Activated CD4-positive, alpha-beta T cell treated with anti-CD3 and anti-CD28 coated beads, Interleukin-2, Interleukin-4, amounts not matched to agents 100 ng/mL and 50 ng/mL, durations not matched to agents 16 hours and 8 hours (primary cell): ENCODE results near the gene CEBPA.

ENCODE experiments used
- DNase-seq: peaks from one replicate; pipeline ENCODE4 v3.0.0-alpha.2; 2020; ENCODE audit warnings: low spot score

CEBPA gene

DNA sequence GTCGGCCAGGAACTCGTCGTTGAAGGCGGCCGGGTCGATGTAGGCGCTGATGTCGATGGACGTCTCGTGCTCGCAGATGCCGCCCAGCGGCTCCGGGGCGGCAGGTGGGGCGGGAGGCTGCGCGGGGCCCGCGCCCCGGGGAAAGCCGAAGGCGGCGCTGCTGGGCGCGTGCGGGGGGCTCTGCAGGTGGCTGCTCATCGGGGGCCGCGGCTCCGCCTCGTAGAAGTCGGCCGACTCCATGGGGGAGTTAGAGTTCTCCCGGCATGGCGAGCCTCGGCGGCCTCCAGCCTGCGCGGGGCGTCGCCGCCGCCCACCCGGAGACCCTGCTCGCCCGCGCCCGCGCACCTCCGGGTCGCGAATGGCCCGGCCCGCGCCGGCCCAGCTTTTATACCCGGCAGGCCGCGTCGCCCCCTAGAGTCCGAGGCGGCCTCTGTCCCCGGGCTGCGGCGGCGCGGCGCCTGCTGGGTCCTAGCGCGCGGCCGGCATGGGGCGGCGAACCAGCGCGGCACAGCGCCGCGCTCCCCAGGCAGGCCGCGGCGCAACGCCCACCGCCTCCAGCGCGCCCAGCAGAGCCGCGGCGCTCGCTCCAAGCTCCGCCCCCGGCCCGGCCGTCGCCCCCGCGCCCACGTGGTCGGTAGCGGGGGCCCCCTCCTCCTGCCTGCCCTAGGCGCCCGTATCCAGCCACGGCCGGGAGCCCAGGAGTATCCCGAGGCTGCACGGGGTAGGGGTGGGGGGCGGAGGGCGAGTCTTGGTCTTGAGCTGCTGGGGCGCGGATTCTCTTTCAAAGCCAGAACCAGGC lies at the start of gene CEBPA:
Gene CEBPA, minus strand, starts transcription at position 360 of the 799 bp plus-strand sequence. Its CDS starts 120 bp downstream, at position 240.
- DNase-seq, result peak; percentile 53

DNA sequence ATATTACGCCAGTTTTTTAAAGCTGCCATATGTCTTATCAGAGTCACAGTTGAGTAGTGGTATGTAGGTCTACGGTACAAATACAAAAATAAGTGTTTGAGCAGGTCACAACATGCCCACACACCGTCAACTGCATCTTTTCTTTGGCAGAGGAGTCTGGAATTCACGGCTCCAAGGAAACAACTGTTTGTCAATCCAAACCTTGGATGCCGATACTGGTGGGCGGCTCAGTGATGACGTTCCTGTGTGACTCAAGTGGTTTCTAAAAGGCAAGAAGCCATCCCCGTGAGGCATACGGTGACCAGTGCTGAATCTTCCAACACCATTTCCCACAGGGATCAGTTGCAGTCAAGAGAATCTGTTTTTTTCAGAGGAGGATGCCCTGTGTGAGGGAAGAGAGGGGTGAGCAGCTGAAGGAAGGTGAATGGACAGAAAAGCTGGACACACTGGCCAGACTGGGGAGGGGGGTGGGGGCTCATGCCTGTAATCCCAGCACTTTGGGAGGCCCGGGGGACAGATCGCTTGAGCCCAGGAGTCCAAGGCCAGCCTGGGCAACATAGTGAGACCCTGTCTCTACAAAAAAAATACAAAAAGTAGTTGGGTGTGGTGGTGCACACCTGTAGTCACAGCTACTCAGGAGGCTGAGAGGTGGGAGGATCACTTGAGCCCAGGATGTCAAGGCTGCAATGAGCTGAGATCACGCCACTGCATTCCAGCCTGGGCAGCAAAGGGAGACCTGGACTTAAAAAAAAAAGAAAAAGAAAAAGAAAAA lies 48.4 kb upstream of the CEBPA start:
- DNase-seq, result no peak

DNA sequence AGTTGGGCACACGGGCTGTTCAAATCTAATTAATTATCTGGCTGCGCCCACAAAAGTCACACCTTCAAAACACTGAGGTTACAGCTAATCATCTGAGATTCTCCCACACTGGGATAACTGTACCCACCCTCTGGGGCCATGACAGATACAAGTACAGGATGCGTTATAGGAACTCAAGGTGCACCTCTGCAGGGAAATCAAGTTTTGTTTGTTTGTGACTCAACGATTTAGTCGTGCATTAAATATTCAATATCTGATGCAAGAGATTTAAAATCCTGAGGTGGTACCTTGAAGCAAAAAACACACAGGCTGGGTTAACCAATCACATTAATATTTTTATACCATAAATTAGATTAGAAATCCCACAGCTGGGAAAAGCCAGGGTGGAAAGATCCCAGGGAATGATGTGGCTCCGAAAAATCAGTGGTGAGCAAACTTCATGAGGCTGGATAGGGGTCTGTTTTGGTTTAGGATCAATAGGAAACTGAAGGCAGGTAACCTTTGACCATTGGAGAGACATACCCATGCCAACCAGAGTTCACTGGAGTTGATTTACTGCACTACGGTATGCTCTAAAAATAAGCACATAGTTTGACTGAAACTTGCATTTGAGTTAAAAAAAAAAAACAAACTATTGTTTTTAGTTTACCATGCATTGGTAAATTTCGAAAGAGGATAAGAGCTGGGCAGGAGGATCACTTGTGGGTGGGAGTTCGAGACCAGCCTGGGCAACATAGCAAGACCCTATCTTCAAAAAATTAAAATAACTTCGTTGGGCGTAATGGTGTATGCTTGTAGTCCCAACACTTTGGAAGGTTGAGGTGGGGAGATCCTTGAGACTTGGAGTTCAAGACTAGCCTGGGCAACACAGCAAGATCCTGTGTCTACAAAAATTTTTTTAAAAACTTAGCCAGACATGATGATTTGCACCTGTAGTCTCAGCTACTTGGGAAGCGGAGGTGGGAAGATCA lies 47.3 kb upstream of the CEBPA start:
- DNase-seq, result no peak

DNA sequence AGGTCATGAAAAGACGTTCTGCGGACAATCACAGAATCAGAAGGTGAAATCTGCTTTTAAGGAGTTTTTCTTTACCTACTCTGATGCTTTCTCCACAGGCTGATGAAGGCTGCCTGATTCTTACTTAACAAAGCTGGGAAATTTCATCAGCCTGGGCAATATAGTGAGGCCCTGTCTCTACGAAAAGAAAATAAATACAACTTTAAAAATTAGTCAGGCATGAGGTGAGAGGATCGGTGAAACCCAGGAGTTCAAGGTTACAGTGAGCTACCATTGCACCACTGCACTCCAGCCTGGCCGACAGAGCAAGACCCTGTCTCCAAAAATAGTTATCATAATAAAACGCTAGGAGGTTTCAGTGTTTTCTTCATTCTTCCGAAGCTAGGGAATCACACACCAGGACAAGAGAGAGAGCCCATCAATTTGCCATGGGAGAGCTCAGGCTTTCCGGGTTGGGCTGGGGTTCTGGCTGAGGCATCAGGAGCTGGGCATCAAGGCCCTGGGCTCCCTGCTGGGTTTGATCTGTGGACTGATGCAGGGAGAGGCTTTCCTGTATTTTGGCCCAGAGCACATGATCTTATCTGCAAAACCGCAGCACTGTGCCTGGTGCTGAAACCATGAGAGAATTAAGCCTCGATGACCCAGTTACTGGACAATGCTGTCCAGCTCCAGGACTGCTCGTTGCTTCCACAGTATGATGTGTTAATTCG lies 46.1 kb upstream of the CEBPA start:
- DNase-seq, result no peak

DNA sequence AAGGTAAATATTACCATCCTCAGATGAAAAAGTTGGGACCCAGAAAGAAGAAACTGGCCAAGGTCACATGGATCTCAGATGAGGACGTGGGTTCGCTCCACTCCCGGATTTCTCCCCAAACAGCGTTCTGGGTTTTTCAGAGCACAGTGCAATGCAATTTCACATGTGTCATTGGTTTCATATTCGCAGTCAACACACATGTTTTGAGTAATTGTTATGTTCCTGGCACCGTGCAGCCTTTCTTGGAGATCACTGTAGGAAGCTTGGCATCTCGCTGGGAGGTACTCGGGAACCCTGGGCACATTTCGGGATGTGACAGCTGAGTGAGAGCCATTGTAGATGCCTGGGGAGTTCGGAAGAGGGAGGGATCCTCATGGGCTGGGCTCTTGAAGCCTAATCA lies 45.0 kb upstream of the CEBPA start:
- no peak for DNase-seq

DNA sequence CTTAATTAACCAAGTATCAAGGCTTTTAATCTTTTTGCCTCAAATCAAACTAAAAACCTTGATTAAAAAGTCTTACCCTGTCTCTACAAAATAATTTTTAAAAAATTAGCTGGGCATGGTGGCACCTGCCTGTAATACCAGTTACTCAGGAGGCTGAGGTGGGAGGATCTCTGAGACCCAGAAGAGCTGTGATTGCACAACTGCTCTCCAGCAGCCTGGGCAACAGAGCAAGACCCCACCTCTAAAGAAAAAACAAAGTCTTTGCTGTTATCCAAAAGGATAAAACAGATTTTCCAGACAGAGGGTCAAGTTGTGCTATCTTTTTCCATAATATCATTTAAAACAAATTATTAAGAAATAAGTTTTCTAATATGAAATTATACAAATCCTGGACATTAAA lies 44.3 kb upstream of the CEBPA start:
- no peak for DNase-seq

DNA sequence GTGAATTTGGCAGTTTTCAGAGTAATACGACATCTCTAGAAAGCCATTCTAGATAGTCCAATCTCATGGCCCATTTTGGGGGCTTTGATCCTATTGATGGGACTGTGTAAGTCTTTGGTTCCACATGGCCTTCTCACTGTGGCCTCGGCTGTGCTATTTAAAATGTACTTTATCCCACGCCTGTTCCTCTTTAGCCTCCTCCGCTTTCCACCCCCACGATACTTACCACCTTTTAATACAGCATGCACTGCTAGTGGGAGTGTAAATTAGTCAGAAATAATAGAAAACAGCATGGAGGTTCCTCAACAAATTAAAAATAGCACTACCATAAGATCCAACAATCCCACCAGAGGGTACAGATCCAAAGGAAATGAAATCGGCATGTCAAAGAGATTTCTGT lies 42.8 kb upstream of the CEBPA start:
- no peak for DNase-seq

DNA sequence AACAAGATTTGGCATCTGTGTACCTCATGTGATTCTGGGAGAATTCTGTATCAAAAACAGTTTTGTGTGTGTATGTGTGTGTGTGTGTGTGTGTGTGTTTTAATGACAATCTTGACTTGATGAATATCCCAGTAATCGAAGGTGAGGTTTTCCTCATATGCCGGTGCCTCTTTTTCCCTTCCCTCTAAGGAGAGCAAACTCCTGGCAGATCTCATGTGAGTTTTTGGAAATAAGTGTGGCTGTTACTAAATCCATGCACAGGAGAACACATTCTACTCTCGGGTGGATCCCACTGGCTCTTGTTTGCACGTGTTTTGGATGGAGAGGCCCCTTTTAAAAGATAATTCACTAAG lies 42.2 kb upstream of the CEBPA start:
- no peak for DNase-seq

DNA sequence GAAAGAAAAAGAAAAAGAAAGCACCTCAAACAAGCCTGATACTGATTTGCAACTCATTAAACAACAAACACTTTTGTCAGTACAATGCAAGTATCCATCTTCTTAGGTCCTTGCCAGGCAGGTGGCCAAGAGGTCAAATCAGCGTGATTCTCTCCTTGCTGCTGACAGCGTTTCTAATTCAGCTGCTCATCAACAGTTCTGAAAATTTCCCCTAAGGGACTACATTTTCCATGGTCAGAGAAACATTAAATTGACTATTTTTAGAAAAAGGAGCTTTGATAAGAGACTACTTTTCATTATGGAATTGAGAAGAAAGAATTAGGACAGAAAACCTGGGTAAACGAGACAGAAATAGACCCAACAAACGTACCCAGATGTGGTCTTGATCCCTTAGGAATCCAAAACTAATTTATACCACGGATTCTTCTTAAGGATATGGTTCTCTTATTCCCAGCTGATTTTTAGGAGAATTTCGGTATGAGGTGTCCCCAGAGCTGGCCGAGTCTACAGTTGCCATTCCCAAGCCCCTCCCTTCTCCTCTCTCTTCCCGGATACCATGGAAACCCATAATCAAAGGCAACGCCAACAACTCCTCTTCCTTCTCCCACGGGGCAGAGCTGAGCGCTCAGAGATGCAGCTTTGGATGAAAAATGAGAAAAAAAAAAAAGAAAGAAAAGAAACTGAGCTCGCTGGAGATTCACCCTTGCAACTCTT lies 41.7 kb upstream of the CEBPA start:
- no peak for DNase-seq

DNA sequence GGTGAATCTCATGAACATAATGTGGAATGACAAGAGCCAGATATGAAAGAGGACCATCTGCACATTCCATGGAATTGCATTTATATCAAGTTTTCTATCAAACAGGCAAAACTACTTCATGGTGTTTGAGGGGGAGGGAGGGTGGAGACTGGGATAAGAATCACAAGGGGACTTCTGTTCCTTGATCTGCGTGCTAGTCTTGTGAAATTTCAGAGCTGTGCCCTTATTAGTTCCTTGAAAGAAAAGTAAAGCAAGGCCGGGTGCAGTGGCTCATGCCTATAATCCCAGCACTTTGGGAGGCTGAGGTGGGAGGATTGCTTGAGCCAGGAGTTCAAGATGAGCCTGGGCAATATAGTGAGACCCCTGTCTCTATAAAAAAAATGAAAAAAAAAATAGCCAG lies 41.0 kb upstream of the CEBPA start:
- DNase-seq, result no peak

DNA sequence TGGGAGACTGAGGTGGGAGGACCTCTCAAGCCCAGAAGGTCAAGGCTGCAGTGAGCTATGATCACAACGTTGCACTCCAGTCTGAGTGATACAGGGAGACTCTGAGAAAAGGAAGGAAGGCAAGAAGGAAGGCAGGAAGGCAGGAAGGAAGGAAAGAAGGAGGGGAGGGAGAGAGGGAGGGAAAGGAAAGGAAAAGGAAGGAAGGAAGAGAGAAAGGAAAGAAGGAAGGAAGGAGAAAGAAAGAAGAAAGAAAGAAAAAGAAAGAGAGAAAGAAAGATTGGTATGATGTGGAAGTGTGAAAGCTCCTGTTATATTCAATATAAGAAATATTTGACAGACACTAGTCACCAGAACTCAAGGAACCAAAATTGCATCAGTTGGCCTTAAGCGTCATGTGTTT lies 38.7 kb upstream of the CEBPA start:
- no peak for DNase-seq

DNA sequence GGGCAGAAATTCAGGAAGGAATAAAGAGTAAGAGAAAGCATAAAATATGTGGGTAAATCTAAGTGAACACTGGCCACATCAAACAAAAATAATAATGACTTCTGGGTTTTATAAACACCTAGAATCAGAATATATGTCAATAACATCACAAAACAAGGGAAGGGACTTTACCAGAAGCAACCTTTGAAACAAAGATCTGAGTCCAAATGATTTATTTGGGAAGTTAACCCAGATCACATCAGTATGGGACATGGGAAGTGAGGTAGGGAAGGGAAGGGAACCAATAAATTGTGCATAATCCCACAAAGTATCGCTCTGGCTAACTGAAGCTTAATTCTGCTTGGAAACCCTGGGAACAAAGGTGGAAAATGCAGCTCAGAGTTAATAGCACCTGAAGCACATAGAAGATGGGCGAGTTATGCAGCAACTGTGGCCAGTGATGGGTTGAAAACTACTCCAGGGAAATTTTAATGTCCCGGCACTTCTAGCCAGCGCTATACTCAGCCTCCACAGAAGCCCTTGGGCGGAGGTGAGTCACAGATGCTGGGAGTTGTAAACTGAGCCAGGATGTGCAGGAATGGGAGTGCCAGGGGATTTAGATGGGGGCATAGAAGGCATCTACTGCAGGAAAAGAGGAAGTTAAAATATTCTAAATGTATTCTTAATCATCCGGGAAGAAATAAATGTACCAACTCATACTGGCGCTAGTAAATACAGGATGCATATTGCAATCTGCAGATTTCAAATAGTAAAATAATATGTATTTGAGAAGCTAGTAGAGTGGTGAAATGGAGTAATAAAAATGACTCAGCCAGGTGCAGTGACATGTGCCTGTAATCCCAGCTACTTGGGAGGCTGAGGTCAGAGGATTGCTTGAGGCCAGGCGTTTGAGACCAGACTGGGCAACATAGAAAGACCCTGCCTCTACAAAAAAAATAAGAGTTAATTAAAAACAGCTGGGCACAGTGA lies 37.0 kb upstream of the CEBPA start:
- DNase-seq, result no peak

DNA sequence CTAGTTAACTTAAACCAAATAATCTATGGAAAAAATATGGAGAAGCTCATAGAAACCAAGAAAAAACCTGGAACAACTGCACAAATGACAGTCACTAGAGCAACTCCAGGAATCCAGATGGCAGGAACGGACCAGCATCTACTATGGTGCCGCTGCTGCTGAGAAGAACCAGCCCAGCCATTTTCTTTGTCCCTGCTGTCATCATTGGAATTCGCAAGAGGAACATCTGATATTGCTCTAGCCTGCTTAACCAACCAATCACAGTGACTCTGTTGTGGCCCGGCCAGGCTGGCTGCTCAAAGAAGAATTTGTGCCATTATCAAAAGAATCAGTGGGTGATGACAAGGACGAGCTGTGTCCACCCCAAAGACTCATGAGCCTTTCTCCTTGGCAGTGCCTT lies 33.1 kb upstream of the CEBPA start:
- no peak for DNase-seq

DNA sequence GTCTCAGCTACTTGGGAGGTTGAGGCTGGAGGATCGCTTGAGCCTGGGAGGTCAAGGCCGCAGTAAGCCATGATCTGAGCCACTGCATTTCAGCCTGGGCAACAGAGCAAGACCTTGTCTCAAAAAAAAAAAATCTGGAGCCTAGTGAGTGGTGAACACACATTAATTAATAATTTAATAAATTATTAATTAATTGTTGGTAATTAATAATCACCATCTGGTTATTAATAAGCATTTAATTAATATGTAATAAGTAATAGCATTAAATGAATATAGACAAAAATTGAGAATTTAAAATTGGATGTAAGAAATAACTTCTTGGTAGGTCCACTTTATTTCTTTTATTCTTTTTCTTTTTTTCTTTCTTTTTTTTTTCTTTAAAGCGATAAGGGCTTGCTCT lies 31.9 kb upstream of the CEBPA start:
- no peak for DNase-seq

DNA sequence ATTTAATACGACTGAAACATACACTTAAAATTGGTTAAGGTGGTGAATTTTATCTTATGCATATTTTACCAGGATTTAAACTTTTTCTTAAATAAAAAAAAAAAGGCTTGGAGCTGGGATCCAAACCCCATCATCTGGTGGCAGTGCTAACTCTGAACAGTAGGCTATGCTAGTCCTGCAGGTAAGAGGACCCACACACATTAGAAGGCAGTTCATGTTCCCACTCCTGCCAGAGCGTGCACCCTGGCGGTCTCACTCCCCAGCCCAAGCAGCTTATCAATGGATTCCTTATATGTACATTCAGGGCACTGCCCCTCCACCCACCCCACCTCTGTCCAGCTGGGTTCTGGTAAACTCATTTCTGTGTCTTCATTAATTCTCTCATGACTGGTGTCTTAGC lies 31.3 kb upstream of the CEBPA start:
- DNase-seq, result no peak

DNA sequence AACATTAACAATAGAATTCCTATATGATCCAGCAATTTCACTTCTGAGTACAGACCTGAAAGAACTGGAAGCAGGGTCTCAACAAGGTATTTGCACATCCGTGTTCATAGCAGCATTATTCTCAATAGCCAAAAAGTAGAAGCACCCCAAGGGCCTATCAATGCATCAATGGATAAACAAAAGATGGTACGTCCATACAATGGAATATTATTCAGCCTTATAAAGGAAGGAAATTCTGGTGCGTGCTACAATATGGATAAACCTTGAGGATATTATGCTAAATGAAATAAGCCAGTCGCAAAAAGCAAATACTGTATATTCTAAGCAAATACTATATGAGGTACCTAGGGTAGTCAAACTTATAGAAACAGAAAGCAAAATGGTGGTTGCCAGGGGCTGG lies 30.8 kb upstream of the CEBPA start:
- DNase-seq, result no peak

DNA sequence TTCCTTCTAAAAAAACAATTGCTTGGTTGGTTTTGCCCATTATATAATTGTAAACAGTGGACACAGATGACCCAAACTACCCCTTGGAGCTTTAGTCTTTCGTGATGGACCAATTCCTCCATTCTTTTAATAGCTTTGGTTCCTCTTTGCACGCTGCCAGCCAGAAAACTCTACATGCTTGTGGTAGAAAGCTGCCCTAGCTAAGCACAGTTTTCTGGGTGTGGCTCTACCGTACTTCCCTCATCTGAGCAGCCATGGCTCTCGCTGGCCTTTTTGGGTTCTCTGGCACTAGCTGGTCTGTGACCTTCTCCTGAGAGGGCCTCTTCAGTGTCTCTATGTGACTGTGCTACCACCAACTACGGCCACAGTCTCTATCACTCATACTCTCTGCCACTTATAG lies 29.9 kb upstream of the CEBPA start:
- no peak for DNase-seq

DNA sequence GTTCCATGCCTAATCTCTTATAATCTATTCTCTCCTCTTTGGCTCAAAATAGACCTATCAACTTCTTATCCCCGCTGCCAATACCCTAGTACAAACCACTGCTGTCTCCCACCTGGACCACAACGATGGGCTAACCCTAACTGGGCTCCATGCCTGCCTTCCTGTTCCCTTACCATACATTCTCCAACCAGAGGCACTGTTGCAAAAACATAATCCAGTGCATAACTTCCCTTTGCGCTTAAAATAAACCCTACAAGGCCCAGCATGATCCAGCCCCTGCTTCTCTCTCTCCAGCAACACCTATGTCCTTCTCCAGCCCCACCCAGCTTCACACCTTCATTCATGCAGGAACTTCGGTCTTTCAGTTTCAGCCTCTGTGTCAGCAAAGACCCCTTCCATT lies 27.4 kb upstream of the CEBPA start:
- DNase-seq, result no peak

DNA sequence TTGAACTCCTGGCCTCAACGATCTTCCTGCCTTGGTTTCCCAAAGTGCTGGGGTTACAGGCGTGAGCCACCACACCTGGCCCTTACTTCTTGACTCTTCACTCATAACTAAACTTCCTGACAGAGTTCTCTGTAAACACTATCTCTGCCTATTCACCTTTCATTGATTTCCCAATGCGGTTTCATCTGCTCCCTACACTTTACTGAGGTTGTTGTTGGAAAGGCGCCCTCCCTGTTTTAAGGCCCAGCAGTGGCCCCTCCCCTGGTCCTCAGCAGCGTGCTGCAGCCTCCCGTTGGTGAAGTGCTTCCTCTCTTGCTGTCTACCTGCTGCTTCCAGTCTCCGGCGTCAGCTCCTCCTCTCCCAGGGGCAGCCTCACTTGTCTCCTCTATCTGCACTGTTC lies 26.7 kb upstream of the CEBPA start:
- DNase-seq, result no peak

DNA sequence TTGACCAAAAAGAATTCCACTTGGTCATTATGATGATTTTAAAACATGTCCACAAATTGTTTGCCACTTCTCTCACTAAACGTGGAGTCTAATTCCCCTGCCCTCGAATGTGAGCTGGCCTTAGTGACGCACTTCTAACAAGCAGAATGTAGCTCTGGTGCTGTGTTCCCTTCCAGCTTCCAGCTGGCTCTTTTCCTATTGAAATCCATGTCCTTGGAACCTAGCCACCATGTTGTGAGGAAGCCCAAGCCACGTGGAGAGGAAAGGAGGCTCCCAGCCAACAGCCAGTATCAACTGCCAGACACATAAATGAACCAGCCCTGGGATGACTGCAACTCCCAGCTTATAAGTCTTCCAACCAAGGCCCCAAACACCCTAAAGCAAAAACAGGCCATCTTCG lies 23.6 kb upstream of the CEBPA start:
- no peak for DNase-seq
